MCF 10A (cell line): Measurements from ENCODE around the gene ADAM17. TPM values are rescaled to one million over a fixed set of nuclear protein-coding genes. Genes with fewer than 3 reads are reported as not detected.
A peak's percentile ranks its signal among the peaks of the same experiment; 100 is the strongest.

ENCODE experiments used
- Bru-seq: library from RNA; stranded (reverse); fragments of 400-500 nt; gene quantifications from one replicate; lab custom pipeline; 2021; lab: Mats Ljungman, UMichigan
- BruChase-seq, 2 experiments: library from RNA; stranded (reverse); fragments of 400-500 nt; gene quantifications; one replicate each; lab custom pipeline; 2021; lab: Mats Ljungman, UMichigan
- BruUV-seq: library from RNA; stranded (reverse); fragments of 400-500 nt; replicated peaks from 2 replicates; lab custom pipeline; 2021; lab: Mats Ljungman, UMichigan
- CTCF ChIA-PET: fragments of 300-600 bp; sonication (Branson Sonifier 250); formaldehyde crosslinking; extraction: SDS; loops from one replicate; lab custom pipeline; 2021; ENCODE audit warnings: antibody characterized with exemption, inconsistent platforms; lab: Yijun Ruan, JAX
- POLR2A ChIA-PET: fragments of 300-600, 350-650 bp; sonication (Branson Sonifier 250); formaldehyde crosslinking; extraction: SDS; loops from one replicate; lab custom pipeline; 2020; ENCODE audit warnings: antibody characterized with exemption, inconsistent platforms; lab: Yijun Ruan, JAX
- DNase-seq: peaks from one replicate; pipeline ENCODE4 v3.0.0-alpha.2; 2018; ENCODE audit not compliant: unreplicated experiment
- H3K27ac Mint-ChIP-seq: one replicate; pipeline ENCODE4 v1.8.0; 2022; ENCODE audit warnings: mild to moderate bottlenecking, low read depth, mixed read lengths; ENCODE audit not compliant: unreplicated experiment
- H3K27me3 Mint-ChIP-seq: one replicate; pipeline ENCODE4 v1.8.0; 2022; ENCODE audit warnings: mixed read lengths; ENCODE audit not compliant: insufficient read depth, unreplicated experiment
- H3K36me3 Mint-ChIP-seq: one replicate; pipeline ENCODE4 v1.8.0; 2022; ENCODE audit warnings: mild to moderate bottlenecking, moderate library complexity, mixed read lengths; ENCODE audit not compliant: insufficient read depth, unreplicated experiment
- H3K4me1 Mint-ChIP-seq: one replicate; pipeline ENCODE4 v1.8.0; 2022; ENCODE audit warnings: mixed read lengths; ENCODE audit not compliant: insufficient read depth, unreplicated experiment
- H3K4me3 Mint-ChIP-seq: one replicate; pipeline ENCODE4 v1.8.0; 2022; ENCODE audit warnings: mild to moderate bottlenecking, moderate library complexity, mixed read lengths; ENCODE audit not compliant: unreplicated experiment
- H3K9me3 Mint-ChIP-seq: one replicate; pipeline ENCODE4 v1.8.0; 2022; ENCODE audit warnings: mixed read lengths; ENCODE audit not compliant: unreplicated experiment
- intact Hi-C: fragments of 100-400 bp; cut with micrococcal nuclease; formaldehyde crosslinking; loops from 2 replicates; pipeline ENCODE4 v1.14.1; 2022
- long read RNA-seq: library from polyadenylated mRNA; stranded (forward); transcript quantifications from one replicate; pipeline ENCODE4 v2.0.0, GENCODE V29; 2022
- total RNA-seq: library from RNA; stranded (reverse); gene quantifications from 2 replicates; pipeline ENCODE4 v1.2.3, GENCODE V29; 2022
- TF ChIP-seq, protein P1 (sequence below): fragments of 200-600 bp; IDR thresholded peaks from one replicate; pipeline ENCODE4 v1.8.0; 2022; ENCODE audit warnings: antibody characterized with exemption, mild to moderate bottlenecking; ENCODE audit not compliant: unreplicated experiment

The ADAM17 gene
- total RNA-seq (44.3 and 47.3 TPM in 2 replicates), Bru-seq, nascent RNA (percentile 93 among the genes with signal in this experiment), BruChase-seq, experiment 1, labeled RNA remaining after a 6-hour chase (percentile 91 among the genes with signal in this experiment), BruChase-seq, experiment 2, labeled RNA remaining after a 2-hour chase (percentile 91 among the genes with signal in this experiment)
- long read RNA-seq, full-length matches to known transcripts = 56 of 103 reads
- long read RNA-seq, partial matches to known transcripts = 11 of 103 reads
- long read RNA-seq, other reads (novel, unspliced or antisense) = 36 of 103 reads

DNA sequence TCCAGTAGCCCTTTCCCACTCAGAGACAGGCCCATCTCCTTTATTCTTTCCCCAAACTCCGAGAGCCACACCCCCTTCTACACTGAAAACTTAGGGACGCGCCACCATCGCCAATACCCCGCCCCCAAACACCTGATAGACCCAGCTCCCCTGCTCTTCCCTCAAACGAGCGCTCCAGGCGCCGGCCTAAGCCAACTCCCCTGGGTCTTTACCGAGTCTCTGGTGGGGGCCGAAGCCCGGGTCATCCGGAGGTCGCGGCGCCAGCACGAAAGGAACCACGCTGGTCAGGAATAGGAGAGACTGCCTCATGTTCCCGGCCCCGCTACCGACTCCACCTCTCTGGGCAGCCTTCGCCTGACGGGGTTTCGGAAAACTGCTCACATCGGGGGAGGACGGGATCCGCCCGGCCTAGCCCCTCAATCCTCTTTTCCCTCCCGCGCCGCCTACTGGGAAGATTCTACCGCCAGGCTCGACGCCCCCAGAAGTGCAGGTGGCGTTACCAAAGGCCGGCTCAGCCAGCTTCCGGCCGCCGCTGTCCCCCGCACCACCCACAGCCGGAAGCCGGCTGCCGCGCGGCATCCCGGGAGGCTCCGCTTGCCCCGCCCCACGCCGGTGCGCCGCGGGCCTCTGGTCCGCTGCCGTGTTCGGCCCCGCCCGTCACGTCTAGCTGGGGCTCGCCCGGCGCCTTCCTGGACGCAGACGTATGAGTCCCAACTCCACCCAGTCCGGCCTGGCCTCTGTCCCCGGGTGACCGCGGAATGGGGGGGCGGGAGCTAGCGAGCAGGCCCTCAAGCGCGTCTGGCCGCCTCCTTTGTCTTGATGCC, at the start of gene ADAM17:
Gene ADAM17, minus strand, starts transcription at position 534 of the 824 bp plus-strand sequence. Its CDS starts 225 bp downstream, at position 309.
- Mint-ChIP-seq H3K27me3 (no peaks in the 10 kb centered on the region), H3K36me3 (peaks cover 17% of the 10 kb centered on the region), H3K27ac (peak within 1 kb of the TSS; percentile 94), H3K9me3 (no peaks in the 10 kb centered on the region), H3K4me3 (peak within 1 kb of the TSS; percentile 92), H3K4me1 (peaks cover 39% of the 10 kb centered on the region)
- DNase-seq = peak; percentile 95
- no TSS peak for BruUV-seq
- intact Hi-C loops = loop anchor here (1.0 to 10.0 kb wide), 7 partner anchors 74 to 489 kb away; partner anchors contain the start of genes KLF11 and TAF1B
- ChIA-PET CTCF (interaction anchor here (0.6 to 2.2 kb wide), 13 partner anchors 14 to 814 kb away, joined by 3 to 10 read pairs (median 3); no protein-coding TSS in a partner anchor), POLR2A (interaction anchor here (0.6 to 6.7 kb wide), 61 partner anchors 9 to 1268 kb away, joined by 3 to 118 read pairs (median 4); partner anchors contain the start of genes CPSF3, IAH1, ITGB1BP1 and TAF1B)
- TF ChIP-seq, protein P1, sequence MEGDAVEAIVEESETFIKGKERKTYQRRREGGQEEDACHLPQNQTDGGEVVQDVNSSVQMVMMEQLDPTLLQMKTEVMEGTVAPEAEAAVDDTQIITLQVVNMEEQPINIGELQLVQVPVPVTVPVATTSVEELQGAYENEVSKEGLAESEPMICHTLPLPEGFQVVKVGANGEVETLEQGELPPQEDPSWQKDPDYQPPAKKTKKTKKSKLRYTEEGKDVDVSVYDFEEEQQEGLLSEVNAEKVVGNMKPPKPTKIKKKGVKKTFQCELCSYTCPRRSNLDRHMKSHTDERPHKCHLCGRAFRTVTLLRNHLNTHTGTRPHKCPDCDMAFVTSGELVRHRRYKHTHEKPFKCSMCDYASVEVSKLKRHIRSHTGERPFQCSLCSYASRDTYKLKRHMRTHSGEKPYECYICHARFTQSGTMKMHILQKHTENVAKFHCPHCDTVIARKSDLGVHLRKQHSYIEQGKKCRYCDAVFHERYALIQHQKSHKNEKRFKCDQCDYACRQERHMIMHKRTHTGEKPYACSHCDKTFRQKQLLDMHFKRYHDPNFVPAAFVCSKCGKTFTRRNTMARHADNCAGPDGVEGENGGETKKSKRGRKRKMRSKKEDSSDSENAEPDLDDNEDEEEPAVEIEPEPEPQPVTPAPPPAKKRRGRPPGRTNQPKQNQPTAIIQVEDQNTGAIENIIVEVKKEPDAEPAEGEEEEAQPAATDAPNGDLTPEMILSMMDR = peak; percentile 43

DNA sequence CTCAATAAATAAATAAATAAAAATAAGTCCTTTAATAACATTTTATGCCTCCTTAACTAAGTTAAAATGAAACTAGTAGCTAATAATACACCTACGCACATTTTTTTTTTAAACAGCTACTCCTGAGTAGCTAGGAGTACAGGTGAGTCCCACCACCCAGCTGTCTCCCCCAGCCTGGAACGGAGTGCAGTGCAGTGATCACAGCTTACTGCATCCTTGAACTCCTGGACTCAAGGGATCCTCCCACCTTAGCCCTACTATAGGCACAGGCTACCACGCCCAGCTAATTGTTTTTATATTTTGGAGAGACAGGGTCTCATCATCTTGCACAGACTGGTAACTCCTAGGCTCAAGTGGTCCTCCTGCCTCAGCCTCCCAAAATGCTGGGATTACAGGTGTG, 46.8 kb upstream of the ADAM17 start:
- Mint-ChIP-seq H3K4me1 (no peaks in the 10 kb centered on the region), H3K36me3 (peaks cover 53% of the 10 kb centered on the region), H3K4me3 (no peak overlapping the region), H3K9me3 (peaks cover 8% of the 10 kb centered on the region), H3K27me3 (no peaks in the 10 kb centered on the region), H3K27ac (no peak overlapping the region)
- intact Hi-C loops = no loop called here
- TF ChIP-seq, protein P1 = no peak
- DNase-seq = no peak
- ChIA-PET CTCF (interaction anchor here (0.6 to 2.0 kb wide), 3 partner anchors 15 to 879 kb away, joined by 3 to 6 read pairs (median 4); no protein-coding TSS in a partner anchor), POLR2A (interaction anchor here (0.9 to 1.0 kb wide), 2 partner anchors 127 to 302 kb away, joined by 3 read pairs; no protein-coding TSS in a partner anchor)
- no TSS peak for BruUV-seq

DNA sequence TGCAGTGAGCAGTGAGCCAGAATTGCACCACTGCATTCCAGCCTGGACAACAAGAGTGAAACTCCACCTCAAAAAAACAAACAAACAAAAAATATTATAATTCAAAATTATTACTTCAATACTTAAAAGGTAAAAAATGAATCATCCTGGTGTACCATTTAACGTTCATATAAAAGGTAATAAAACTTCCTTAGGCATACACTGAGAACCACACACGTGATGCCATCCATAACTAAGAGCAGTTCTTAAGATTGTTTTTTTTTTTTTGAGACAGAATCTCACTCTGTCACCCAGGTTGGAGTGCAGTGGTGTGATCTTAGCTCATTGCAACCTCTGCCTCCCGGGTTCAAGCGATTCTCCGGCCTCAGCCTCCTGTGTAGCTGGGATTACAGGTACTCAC, 45.8 kb upstream of the ADAM17 start:
- ChIA-PET CTCF (interaction anchor here (0.6 to 2.0 kb wide), 2 partner anchors 16 to 46 kb away, joined by 4 to 6 read pairs; partner anchors contain the start of gene ADAM17), POLR2A (no interaction called here)
- H3K27me3 Mint-ChIP-seq = no peaks in the 10 kb centered on the region
- no TSS peak for BruUV-seq
- DNase-seq = no peak
- peaks cover 8% of the 10 kb centered on the region for H3K9me3 Mint-ChIP-seq
- H3K4me1 Mint-ChIP-seq = no peaks in the 10 kb centered on the region
- H3K27ac Mint-ChIP-seq = no peak overlapping the region
- TF ChIP-seq, protein P1 = no peak
- peaks cover 56% of the 10 kb centered on the region for H3K36me3 Mint-ChIP-seq
- H3K4me3 Mint-ChIP-seq = no peak overlapping the region
- intact Hi-C loops = no loop called here
